Panc1 (cell line): Measurements from ENCODE around the gene MPRIP. TPM values are rescaled to one million over a fixed set of nuclear protein-coding genes. Genes with fewer than 3 reads are reported as not detected.
A peak's percentile ranks its signal among the peaks of the same experiment; 100 is the strongest.
"Not testable (repeated sequence)": the region's sequence is repeated elsewhere in the genome, so short reads cannot be mapped to it uniquely, and the experiment has no call there.

Experiments
- ATAC-seq: fragments of 200-7000 bp; cut with Tn5 transposase; 2 replicates; pipeline ENCODE4 v1.9.1; 2020; ENCODE audit warnings: mild to moderate bottlenecking, moderate library complexity
- BruUV-seq: library from RNA; stranded (reverse); fragments of 400-500 nt; replicated peaks from 2 replicates; lab custom pipeline; 2021; lab: Mats Ljungman, UMichigan
- CTCF ChIA-PET: fragments of 300-600 bp; sonication (Branson Sonifier 250); formaldehyde crosslinking; loops from one replicate; lab custom pipeline; 2022; ENCODE audit warnings: antibody characterized with exemption; lab: Charles Lee
- POLR2A ChIA-PET: fragments of 300-600 bp; sonication (Branson Sonifier 250); formaldehyde crosslinking; loops from one replicate; lab custom pipeline; 2022; ENCODE audit warnings: antibody characterized with exemption; lab: Charles Lee
- DNase-seq: peaks from one replicate; pipeline ENCODE4 v3.0.0-alpha.2; 2010; ENCODE audit warnings: low read depth, low spot score
- H3K27ac ChIP-seq: 2 replicates; pipeline ENCODE4 v1.5.1; 2011; ENCODE audit warnings: mild to moderate bottlenecking, low read length, inconsistent platforms
- H3K27me3 ChIP-seq: fragments of 200-500 bp; sonication (Bioruptor generic); 2 replicates; pipeline ENCODE4 v1.6.0; 2014; ENCODE audit warnings: low read length, inconsistent platforms; ENCODE audit not compliant: control insufficient read depth, insufficient read depth
- H3K36me3 ChIP-seq: fragments of 200-500 bp; sonication (Bioruptor generic); 2 replicates; pipeline ENCODE4 v1.5.1; 2014; ENCODE audit warnings: inconsistent platforms, mild to moderate bottlenecking, low read length, moderate library complexity; ENCODE audit not compliant: control insufficient read depth, insufficient read depth
- H3K4me1 ChIP-seq: 2 replicates; pipeline ENCODE4 v1.5.1; 2011; ENCODE audit warnings: inconsistent platforms, mild to moderate bottlenecking, low read length, moderate library complexity; ENCODE audit not compliant: control insufficient read depth, insufficient read depth
- H3K4me3 ChIP-seq, 2 experiments: 2 replicates each; pipeline ENCODE4 v1.5.1; 2011 to 2012; ENCODE audit warnings: low read depth in 2 of 2, low read length in 2 of 2, mild to moderate bottlenecking in 2 of 2, inconsistent platforms in 1 of 2, moderate library complexity in 1 of 2
- H3K9me3 ChIP-seq: fragments of 200-500 bp; sonication (Bioruptor generic); 2 replicates; pipeline ENCODE4 v1.5.1; 2014; ENCODE audit warnings: low read depth, mild to moderate bottlenecking, inconsistent platforms, low read length, moderate library complexity; ENCODE audit not compliant: control insufficient read depth, insufficient read depth
- in situ Hi-C: cut with HindIII; loops from 2 replicates; pipeline ENCODE4 v1.10.0; 2016; ENCODE audit warnings: low sequenced_read_pairs, low pct_unique_long_range_greater_than_20kb
- intact Hi-C: fragments of 100-400 bp; cut with micrococcal nuclease; formaldehyde crosslinking; loops from one replicate; pipeline ENCODE4 v1.10.0; 2022; ENCODE audit not compliant: unreplicated experiment
- total RNA-seq: library from RNA; stranded (reverse); gene quantifications from one replicate; pipeline ENCODE4 v1.2.1, GENCODE V29; 2021; ENCODE audit not compliant: unreplicated experiment

MPRIP gene
- total RNA-seq, 1 experiment from 2014 or later: 155 TPM

DNA sequence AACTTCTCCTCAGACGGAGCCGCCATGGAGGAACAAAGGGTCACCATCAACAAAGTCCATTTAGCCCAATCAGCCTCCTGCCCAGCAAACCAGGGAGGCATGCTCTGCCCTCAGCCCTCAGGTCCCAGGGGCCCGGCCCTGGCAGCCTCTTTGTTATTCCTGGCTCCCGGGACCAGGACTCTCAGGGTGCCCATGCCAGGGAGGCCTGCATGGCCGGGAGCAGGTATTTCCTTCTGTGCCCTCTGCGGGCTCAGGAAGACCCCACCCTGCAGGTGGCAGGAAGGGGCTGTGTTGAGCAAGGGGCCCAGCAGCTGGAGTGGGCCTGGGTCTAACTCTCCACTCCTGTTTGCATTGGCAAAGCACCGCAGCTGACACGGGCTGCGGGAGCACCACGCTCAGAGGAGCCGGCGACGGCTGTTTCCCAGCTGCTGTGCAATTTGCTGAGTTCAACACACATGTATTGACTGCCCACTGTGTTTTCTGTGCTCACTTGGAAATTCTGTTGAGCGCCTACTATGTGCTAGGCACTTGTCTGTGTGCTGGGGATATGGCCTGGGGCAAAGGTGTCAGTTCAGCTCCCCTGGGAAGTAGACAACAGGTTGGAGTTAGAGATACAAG, 37.2 kb upstream of the MPRIP start:
- H3K9me3 ChIP-seq, in situ Hi-C loops, DNase-seq, H3K27me3 ChIP-seq, BruUV-seq, H3K36me3 ChIP-seq, ATAC-seq, H3K27ac ChIP-seq, CTCF ChIA-PET, H3K4me1 ChIP-seq, H3K4me3 ChIP-seq, POLR2A ChIA-PET: not testable (repeated sequence)
- intact Hi-C loops: loop anchor here (10.0 kb wide), 1 partner anchor 140 kb away; no protein-coding TSS in a partner anchor

DNA sequence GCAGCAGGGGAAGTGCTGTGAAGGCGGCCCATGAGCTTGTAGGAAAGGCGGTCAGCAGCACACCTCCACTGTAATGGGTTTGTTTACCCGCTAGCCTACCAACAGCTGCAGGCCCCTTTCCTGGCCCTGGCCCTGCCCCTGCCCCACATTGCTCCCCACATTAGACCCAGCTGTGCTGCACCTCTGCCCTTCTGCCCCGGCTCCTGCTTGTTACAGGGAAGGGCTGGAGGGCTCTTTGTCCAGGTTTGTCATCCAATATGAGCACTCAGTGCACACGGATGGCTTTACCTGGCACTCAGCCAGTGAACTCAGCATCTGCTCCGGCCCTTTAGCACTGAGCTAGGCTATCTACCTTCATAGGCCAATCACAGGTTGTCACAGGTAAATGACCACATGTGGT, 34.4 kb upstream of the MPRIP start:
- POLR2A ChIA-PET: interaction anchor here (0.6 kb wide), 1 partner anchor 61 kb away, joined by 3 read pairs; no protein-coding TSS in a partner anchor
- intact Hi-C loops: loop anchor here (10.0 kb wide), 1 partner anchor 137 kb away; no protein-coding TSS in a partner anchor
- H3K27ac ChIP-seq, H3K4me1 ChIP-seq, H3K36me3 ChIP-seq, H3K27me3 ChIP-seq, BruUV-seq, H3K9me3 ChIP-seq, ATAC-seq, DNase-seq, in situ Hi-C loops, CTCF ChIA-PET, H3K4me3 ChIP-seq: not testable (repeated sequence)

DNA sequence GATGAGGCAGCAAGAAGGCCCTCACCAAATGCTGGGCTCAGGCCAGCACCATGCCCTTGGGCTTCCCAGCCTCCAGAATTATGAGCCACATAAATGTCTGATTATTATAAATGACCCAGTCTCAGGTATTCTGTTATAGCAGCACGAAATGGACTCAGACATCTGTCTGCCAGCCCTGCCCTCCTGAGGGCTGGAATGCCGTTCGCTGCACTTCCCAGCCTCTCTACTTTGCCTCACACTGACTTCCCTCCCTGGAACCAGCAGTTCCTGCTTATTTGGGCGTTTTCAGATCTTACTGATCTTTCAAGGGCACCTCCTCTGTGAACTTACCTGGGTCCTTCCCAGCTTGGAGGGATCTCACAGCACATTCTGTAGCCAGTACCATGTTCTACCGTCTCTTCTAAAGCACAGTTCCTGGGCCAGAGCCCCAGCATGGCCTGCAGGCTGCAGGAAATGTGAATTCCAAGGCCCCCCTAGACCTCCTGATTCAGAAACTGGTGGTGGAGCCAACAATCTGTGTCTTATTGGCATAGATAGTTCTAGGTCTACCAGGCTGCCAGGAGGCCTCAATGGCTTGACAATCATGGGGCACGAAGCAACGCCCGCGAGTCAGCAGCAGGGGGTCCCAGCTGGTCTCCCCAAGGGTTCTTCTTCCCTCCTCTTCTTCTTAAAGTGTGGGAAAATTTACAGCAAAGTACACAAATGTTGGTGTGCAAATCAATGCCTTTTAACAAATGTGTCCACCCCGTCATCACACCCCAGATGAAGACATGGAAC, 33.4 kb upstream of the MPRIP start:
- H3K9me3 ChIP-seq, DNase-seq, H3K27me3 ChIP-seq, H3K36me3 ChIP-seq, H3K4me1 ChIP-seq, in situ Hi-C loops, H3K27ac ChIP-seq, BruUV-seq, POLR2A ChIA-PET, CTCF ChIA-PET, ATAC-seq, H3K4me3 ChIP-seq: not testable (repeated sequence)
- intact Hi-C loops: loop anchor here (10.0 kb wide), 1 partner anchor 136 kb away; no protein-coding TSS in a partner anchor

GRCh38 chr17:17009972-17010371, 32.3 kb upstream of the MPRIP start:
- DNase-seq, in situ Hi-C loops, H3K27me3 ChIP-seq, CTCF ChIA-PET, POLR2A ChIA-PET, H3K9me3 ChIP-seq, H3K4me3 ChIP-seq, H3K36me3 ChIP-seq, H3K4me1 ChIP-seq, H3K27ac ChIP-seq, BruUV-seq: not testable (repeated sequence)
- peak; percentile 31 for ATAC-seq
- intact Hi-C loops: loop anchor here (10.0 kb wide), 1 partner anchor 135 kb away; no protein-coding TSS in a partner anchor

- H3K27ac ChIP-seq, H3K27me3 ChIP-seq, POLR2A ChIA-PET, H3K4me1 ChIP-seq, H3K36me3 ChIP-seq, H3K4me3 ChIP-seq, intact Hi-C loops, CTCF ChIA-PET, in situ Hi-C loops, H3K9me3 ChIP-seq, BruUV-seq, DNase-seq: not testable (repeated sequence)
- ATAC-seq: peak; percentile 88
These were observed 31.7 kb upstream of the MPRIP start for GRCh38 chr17:17010545-17011034.

DNA sequence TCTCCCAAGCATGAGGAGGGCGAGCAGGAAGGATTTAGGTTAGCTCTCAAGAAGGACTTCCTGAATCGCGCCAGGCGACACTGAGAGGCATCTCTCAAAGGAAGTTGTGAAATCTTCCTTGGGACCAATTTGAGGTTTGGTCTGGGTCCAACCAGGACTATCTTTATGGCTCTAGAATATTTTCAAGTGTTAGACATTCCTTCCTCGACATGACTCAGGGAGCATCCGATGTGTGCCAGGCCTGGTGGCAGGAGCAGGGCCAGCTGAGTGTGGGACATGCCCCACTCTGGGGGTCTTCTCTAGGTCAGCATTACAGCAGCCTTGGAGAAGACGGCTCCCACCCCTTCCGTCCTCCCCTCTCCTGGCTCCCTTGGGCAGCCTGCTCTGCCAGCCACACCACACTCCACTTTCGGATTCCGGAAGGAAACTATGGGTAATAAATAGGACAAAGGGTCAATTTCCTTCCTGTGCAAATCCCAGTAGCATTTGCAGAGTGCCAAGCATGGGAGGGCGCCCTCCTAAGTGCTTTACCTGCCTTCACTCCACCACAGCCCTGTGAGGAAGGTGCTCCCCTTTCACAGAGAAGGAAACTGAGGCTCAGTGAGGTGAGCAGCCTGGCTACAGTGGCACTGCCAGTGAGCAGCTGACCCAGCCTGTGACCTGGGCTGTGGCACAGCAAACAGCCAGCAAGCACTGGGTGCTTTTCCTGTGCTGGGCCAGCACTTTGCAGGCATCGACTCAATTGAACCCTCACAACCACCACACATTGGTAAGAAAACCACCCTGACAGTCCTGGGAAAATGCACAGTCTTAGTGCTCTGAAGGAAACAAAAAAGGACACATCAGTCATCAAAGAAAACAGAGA, 31.0 kb upstream of the MPRIP start:
- CTCF ChIA-PET, H3K27ac ChIP-seq, in situ Hi-C loops, H3K36me3 ChIP-seq, H3K27me3 ChIP-seq, H3K9me3 ChIP-seq, H3K4me3 ChIP-seq, intact Hi-C loops, POLR2A ChIA-PET, BruUV-seq, H3K4me1 ChIP-seq: not testable (repeated sequence)
- peak; percentile 75 for DNase-seq
- peak; percentile 68 for ATAC-seq
